HUES48 (cell line): ENCODE results near the gene SOCS7.
"Not testable (repeated sequence)": the region's sequence is repeated elsewhere in the genome, so short reads cannot be mapped to it uniquely, and the experiment has no call there.

Source experiments
- H3K27ac ChIP-seq: one replicate; pipeline ENCODE4 v1.7.0; 2013; ENCODE audit warnings: low read depth, low read length, inconsistent platforms
- H3K27me3 ChIP-seq: 2 replicates; pipeline ENCODE4 v1.6.1; 2013; ENCODE audit warnings: mild to moderate bottlenecking, low read length; ENCODE audit not compliant: control insufficient read depth, insufficient read depth
- H3K36me3 ChIP-seq: 2 replicates; pipeline ENCODE4 v1.6.1; 2013; ENCODE audit warnings: low read length; ENCODE audit not compliant: control insufficient read depth, insufficient read depth
- H3K4me1 ChIP-seq: 2 replicates; pipeline ENCODE4 v1.6.1; 2013; ENCODE audit warnings: mild to moderate bottlenecking, low read length; ENCODE audit not compliant: control insufficient read depth, insufficient read depth
- H3K4me3 ChIP-seq: 2 replicates; pipeline ENCODE4 v1.5.1; 2013; ENCODE audit warnings: mild to moderate bottlenecking, low read depth, low read length
- H3K9ac ChIP-seq: 2 replicates; pipeline ENCODE4 v1.6.1; 2013; ENCODE audit warnings: mild to moderate bottlenecking, low read depth, low read length, moderate library complexity
- H3K9me3 ChIP-seq: 2 replicates; pipeline ENCODE4 v1.6.1; 2013; ENCODE audit warnings: low read length; ENCODE audit not compliant: control insufficient read depth, insufficient read depth

The SOCS7 gene

GRCh38 chr17:38434178-38434665, 82.6 kb downstream of the SOCS7 start:
- H3K27ac ChIP-seq = no peak overlapping the region

DNA sequence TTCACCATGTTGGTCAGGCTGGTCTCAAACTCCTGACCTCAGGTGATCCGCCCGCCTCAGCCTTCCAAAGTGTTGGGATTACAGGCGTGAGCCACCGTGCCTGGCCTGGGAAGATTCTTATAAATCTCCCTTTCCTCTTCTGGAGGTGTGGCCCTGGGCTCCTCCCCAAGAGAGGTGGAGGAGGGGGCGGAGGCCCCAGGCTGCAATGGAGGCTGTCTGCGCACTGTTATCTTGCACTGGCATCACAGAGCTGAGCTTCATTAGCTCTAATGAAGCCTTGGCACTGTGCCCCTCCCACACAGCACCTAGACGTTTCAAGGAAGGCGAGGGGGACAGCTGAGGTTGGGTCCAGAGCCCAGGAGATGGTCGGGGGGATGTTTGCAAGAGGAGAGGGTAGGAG, 84.2 kb downstream of the SOCS7 start:
- no peak overlapping the region for H3K9ac ChIP-seq
- H3K27me3 ChIP-seq = no peaks in the 10 kb centered on the region
- peaks cover 8% of the 10 kb centered on the region for H3K4me1 ChIP-seq
- H3K9me3 ChIP-seq = no peaks in the 10 kb centered on the region
- no peak overlapping the region for H3K27ac ChIP-seq
- H3K36me3 ChIP-seq = no peaks in the 10 kb centered on the region
- H3K4me3 ChIP-seq = no peak overlapping the region

More at GRCh38 chr17:38434178-38434665, 82.6 kb downstream of the SOCS7 start:
- Histone ChIP-seq H3K9me3 (no peaks in the 10 kb centered on the region), H3K36me3 (no peaks in the 10 kb centered on the region), H3K4me3 (no peak overlapping the region), H3K9ac (no peak overlapping the region), H3K27me3 (no peaks in the 10 kb centered on the region), H3K4me1 (peaks cover 15% of the 10 kb centered on the region)

GRCh38 chr17:38436386-38436785, 84.7 kb downstream of the SOCS7 start:
- no peaks in the 10 kb centered on the region for H3K9me3 ChIP-seq
- H3K4me3 ChIP-seq = no peak overlapping the region
- H3K27me3 ChIP-seq = no peaks in the 10 kb centered on the region
- H3K36me3 ChIP-seq = no peaks in the 10 kb centered on the region
- no peak overlapping the region for H3K9ac ChIP-seq
- peaks cover 12% of the 10 kb centered on the region for H3K4me1 ChIP-seq
- no peak overlapping the region for H3K27ac ChIP-seq

- H3K36me3 ChIP-seq, H3K9ac ChIP-seq, H3K27me3 ChIP-seq, H3K9me3 ChIP-seq, H3K4me3 ChIP-seq, H3K27ac ChIP-seq: not testable (repeated sequence)
- H3K4me1 ChIP-seq = peaks cover 16% of the 10 kb centered on the region
These were observed 85.7 kb downstream of the SOCS7 start for GRCh38 chr17:38437313-38437712.

- Histone ChIP-seq H3K4me3 (no peak overlapping the region), H3K36me3 (no peaks in the 10 kb centered on the region), H3K27ac (no peak overlapping the region), H3K9me3 (no peaks in the 10 kb centered on the region), H3K27me3 (no peaks in the 10 kb centered on the region), H3K4me1 (peaks cover 27% of the 10 kb centered on the region), H3K9ac (no peak overlapping the region)
These were observed 87.8 kb downstream of the SOCS7 start for GRCh38 chr17:38439436-38439835.

GRCh38 chr17:38440614-38441397, 89.2 kb downstream of the SOCS7 start:
- H3K27ac ChIP-seq = peak overlapping the region; percentile 78
- H3K9ac ChIP-seq = no peak overlapping the region
- no peak overlapping the region for H3K4me3 ChIP-seq
- H3K27me3 ChIP-seq = no peaks in the 10 kb centered on the region
- no peaks in the 10 kb centered on the region for H3K9me3 ChIP-seq
- peaks cover 27% of the 10 kb centered on the region for H3K4me1 ChIP-seq
- H3K36me3 ChIP-seq = no peaks in the 10 kb centered on the region

GRCh38 chr17:38441429-38442061, 89.9 kb downstream of the SOCS7 start:
- no peaks in the 10 kb centered on the region for H3K27me3 ChIP-seq
- peak overlapping the region; percentile 78 for H3K27ac ChIP-seq
- H3K36me3 ChIP-seq = no peaks in the 10 kb centered on the region
- H3K4me1 ChIP-seq = peaks cover 24% of the 10 kb centered on the region
- H3K4me3 ChIP-seq = no peak overlapping the region
- H3K9me3 ChIP-seq = no peaks in the 10 kb centered on the region
- H3K9ac ChIP-seq = no peak overlapping the region

DNA sequence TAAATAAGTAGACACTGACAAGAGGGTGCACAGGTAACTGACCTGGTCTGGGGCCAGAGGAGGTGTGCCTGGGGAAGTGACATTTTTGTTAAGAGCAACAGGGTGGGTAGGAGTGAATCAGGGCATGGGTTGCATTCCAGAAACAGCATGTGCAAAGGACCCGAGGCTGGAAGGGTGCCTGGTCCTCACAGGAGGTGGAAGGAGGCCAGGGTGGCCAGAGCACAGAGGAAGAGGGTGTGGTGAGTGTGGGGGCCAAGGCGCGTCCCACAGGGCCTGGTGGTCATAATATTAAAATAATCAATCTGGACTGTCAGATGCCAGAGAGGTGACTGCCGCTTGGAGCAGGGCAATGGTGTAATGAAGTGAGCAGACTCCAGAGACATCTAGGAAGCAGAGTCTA, 90.9 kb downstream of the SOCS7 start:
- H3K4me3 ChIP-seq = no peak overlapping the region
- H3K4me1 ChIP-seq = peaks cover 26% of the 10 kb centered on the region
- no peak overlapping the region for H3K9ac ChIP-seq
- H3K27ac ChIP-seq = no peak overlapping the region
- no peaks in the 10 kb centered on the region for H3K9me3 ChIP-seq
- H3K36me3 ChIP-seq = no peaks in the 10 kb centered on the region
- no peaks in the 10 kb centered on the region for H3K27me3 ChIP-seq

- Histone ChIP-seq H3K4me1 (peaks cover 35% of the 10 kb centered on the region), H3K36me3 (no peaks in the 10 kb centered on the region), H3K4me3 (no peak overlapping the region), H3K27ac (peak overlapping the region; percentile 10), H3K9ac (no peak overlapping the region), H3K9me3 (no peaks in the 10 kb centered on the region), H3K27me3 (no peaks in the 10 kb centered on the region)
These were observed 91.8 kb downstream of the SOCS7 start for GRCh38 chr17:38443356-38444031.

GRCh38 chr17:38444151-38444550, 92.5 kb downstream of the SOCS7 start:
- no peaks in the 10 kb centered on the region for H3K9me3 ChIP-seq
- peak overlapping the region; percentile 10 for H3K27ac ChIP-seq
- H3K4me1 ChIP-seq = peaks cover 38% of the 10 kb centered on the region
- no peaks in the 10 kb centered on the region for H3K27me3 ChIP-seq
- no peak overlapping the region for H3K9ac ChIP-seq
- no peak overlapping the region for H3K4me3 ChIP-seq
- no peaks in the 10 kb centered on the region for H3K36me3 ChIP-seq
